Choroid plexus epithelial cell (primary cell): ENCODE measurements around the gene EIF3B.
A peak's percentile ranks its signal among the peaks of the same experiment; 100 is the strongest.
"Not testable (repeated sequence)": the region's sequence is repeated elsewhere in the genome, so short reads cannot be mapped to it uniquely, and the experiment has no call there.

Experiments used
- DNase-seq: peaks from one replicate; pipeline ENCODE4 v3.0.0-alpha.2; 2010; ENCODE audit warnings: low read depth
- H3K4me3 ChIP-seq: 2 replicates; pipeline ENCODE4 v1.5.1; 2011; ENCODE audit warnings: low read depth, mild to moderate bottlenecking, control low read depth, low read length, moderate library complexity
- TF ChIP-seq, protein P1 (sequence below): conservative IDR thresholded peaks from 2 replicates; pipeline ENCODE4 v1.5.1; 2011; ENCODE audit warnings: low read depth, mild to moderate bottlenecking, control low read depth, inconsistent platforms, low read length, moderate library complexity

Gene EIF3B

DNA sequence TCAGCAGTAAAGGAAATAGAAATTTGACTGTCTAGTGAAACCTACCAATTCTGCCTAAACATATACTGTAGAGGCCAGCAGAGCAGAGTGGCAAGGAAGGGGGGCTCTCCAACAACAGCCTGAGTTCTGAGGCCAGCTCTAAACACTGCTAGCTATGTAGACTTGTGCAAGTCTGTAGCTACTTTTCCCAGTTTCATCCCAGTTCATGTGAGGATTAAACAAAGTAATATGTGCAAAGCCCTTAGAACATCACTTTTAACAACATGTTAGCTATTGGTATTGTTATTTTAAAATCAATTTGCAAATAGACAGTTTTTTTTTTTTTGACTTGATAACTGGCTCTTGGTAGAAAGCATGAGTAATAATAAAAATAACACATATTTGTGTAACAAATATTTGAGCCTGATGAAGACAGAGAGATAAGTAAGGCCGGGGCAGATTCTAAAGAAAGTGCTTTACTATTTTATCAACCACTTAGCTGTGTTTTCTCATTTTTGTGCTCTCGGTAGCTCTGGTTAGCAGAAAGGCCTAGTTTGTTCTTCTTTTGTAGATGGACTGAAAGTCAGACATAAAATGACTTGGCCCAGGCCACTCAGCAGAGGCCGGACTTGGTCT lies 58.1 kb downstream of the EIF3B start:
- TF ChIP-seq, protein P1, sequence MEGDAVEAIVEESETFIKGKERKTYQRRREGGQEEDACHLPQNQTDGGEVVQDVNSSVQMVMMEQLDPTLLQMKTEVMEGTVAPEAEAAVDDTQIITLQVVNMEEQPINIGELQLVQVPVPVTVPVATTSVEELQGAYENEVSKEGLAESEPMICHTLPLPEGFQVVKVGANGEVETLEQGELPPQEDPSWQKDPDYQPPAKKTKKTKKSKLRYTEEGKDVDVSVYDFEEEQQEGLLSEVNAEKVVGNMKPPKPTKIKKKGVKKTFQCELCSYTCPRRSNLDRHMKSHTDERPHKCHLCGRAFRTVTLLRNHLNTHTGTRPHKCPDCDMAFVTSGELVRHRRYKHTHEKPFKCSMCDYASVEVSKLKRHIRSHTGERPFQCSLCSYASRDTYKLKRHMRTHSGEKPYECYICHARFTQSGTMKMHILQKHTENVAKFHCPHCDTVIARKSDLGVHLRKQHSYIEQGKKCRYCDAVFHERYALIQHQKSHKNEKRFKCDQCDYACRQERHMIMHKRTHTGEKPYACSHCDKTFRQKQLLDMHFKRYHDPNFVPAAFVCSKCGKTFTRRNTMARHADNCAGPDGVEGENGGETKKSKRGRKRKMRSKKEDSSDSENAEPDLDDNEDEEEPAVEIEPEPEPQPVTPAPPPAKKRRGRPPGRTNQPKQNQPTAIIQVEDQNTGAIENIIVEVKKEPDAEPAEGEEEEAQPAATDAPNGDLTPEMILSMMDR = no peak
- peak; percentile 43 for DNase-seq
- no peak overlapping the region for H3K4me3 ChIP-seq

DNA sequence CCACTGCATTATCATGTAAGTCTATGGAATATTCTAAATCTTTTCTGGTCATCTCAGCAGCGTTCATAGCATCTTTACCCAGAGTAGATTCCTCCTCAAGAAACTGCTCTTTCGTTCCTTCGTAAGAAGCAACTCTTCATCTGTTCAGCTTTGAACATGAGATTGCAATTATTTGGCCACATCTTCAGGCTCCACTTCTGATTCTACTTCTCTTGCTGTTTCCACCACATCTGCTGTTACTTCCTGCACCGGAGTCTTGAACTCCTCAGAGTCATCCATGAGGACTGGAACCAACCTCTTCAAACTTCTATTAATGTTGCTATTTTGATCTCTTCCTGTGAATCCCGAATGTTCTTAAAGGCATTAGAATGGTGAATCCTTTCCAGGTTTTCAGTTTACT lies 61.4 kb downstream of the EIF3B start:
- H3K4me3 ChIP-seq = no peak overlapping the region
- TF ChIP-seq, protein P1 = no peak
- DNase-seq = no peak

DNA sequence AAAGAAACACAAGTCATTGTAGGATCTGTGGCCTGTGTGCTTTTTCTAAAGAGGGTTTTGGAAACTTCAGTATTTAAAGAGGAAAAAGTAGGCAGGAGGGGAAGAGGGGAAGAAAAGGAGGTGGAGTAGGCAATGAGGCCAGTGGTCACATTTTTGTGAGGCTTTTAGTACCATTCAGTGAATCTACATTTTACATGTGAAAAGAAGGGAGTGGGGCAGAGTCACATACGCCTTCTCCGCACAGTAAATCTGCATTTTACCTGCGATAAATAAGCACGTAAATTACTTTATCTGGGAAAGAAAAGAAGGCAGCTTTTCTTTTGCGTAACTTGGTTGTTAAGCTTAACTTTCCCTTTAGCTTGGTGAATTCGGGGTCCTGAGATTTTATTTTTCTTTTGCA lies 62.0 kb downstream of the EIF3B start:
- TF ChIP-seq, protein P1 = no peak
- no peak overlapping the region for H3K4me3 ChIP-seq
- no peak for DNase-seq

DNA sequence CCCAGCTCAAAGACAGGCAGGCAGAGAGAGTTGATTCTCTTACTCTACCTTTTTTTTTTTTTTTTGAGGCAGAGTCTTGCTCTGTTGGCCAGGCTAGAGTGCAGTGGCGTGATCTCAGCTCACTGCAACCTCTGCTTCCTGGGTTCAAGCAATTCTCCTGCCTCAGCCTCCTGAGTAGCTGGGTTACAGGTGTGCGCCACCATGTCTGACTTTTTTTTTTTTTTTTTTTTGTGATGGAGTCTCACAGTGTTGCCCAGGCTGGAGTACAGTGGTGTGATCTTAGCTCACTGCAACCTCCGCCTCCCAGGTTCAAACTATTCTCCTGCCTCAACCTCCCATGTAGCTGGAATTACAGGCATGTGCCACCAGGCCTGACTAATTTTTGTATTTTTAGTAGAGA lies 62.6 kb downstream of the EIF3B start:
- DNase-seq, H3K4me3 ChIP-seq: not testable (repeated sequence)

DNA sequence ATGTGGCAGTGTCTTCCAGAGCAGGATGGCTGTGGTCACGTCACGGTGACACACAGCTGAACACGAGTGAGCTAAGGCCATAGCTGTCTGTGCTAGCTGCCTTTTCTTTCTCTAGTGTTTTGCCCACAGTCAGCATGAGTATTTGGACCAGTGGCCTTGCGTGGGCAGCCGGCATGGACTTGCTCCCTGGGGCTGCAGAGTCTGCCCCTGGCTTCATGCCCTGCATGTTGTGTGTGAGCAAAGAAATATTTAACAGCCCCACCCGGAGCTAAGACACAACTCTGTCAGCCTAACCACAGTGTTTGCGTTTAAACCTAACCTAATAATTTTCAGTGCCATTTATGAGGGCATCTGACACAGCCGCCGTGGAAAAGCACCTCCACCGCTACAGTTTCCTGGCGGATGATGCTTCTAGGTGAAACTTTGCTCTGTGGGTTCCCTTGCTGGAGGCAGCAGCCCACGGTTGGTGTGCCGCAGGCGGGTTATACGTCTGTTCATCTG lies 63.4 kb downstream of the EIF3B start:
- TF ChIP-seq, protein P1 = no peak
- H3K4me3 ChIP-seq = no peak overlapping the region
- peak; percentile 21 for DNase-seq

DNA sequence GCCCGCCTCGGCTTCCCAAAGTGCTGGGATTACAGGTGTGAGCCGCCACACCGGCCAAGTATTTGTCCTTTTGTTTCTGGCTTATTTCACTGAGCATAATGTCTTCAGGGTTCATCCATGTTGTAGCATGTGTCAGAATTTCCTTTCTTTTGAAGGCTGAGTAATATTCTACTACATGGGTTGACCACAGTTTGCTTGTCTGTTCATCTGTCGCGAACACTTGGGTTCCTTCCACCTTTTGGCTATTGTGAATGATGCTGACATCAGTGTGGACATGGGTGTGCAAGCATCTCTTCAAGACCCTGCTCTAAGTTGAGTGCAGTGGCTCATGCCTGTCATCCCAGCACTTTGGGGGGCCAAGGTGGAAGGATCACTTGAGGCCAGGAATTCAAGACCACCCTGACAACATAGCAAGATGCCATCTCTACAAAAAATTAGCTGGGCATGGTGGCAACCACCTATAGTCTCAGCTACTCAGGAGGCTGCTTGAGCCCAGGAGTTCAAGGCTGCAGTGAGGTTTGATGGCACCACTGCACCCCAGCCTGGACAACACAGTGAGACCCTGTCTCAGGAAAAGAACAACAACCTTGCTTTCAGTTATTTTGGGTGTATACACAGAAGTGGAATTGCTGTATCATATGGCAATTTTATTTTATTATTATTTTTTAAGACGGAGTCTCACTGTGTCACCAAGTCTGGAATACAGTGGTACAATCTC lies 65.7 kb downstream of the EIF3B start:
- no peak overlapping the region for H3K4me3 ChIP-seq
- DNase-seq = no peak
- TF ChIP-seq, protein P1 = no peak

DNA sequence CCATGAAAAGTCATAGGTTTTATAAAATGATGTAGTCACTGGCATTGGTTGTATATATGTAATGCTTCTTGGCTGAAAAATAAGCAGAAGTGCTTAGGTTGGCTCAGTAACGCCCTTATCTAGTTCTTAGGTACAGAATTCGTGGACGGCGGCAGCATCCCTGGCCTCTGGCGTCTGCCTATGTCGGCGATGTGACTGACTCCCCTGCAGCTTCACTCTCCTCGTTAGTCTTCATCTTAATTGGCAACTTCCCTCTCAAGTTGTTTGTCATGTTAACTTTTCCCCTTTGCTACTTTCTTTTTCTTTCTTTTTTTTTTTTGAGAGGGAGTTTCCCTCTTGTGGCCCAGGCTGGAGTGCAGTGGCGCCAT lies 67.3 kb downstream of the EIF3B start:
- TF ChIP-seq, protein P1 = no peak
- no peak overlapping the region for H3K4me3 ChIP-seq
- DNase-seq = no peak
